Stimulated activated CD4-positive, alpha-beta T cell treated with anti-CD3 and anti-CD28 coated beads, Interleukin-12 subunit alpha, Interleukin-12 subunit beta, amount 100 ng/mL, for 24 hours (primary cell): Measurements from ENCODE around the gene SLC6A11.

ENCODE experiments used
- DNase-seq, 2 experiments: peaks; one replicate each; pipeline ENCODE4 v3.0.0-alpha.2; 2020; ENCODE audit warnings: low read depth in 2 of 2

The SLC6A11 gene

DNA sequence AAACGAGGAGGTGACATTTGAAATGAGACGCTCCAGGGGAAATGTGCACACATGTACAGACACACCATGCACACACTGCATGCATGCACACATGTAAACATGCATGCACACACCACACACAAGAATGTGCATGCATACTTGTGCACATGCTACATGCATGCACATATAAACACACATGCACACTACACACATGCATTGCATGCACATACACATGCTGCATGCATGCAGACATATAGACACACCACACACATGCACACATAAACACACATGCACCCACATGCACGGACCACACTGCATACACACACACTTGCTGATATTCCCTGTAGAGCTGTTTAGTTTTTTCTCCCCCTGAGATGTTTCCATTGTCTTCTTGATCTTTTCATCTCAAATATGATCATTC, 138.7 kb downstream of the SLC6A11 start:
- no peak for DNase-seq

DNA sequence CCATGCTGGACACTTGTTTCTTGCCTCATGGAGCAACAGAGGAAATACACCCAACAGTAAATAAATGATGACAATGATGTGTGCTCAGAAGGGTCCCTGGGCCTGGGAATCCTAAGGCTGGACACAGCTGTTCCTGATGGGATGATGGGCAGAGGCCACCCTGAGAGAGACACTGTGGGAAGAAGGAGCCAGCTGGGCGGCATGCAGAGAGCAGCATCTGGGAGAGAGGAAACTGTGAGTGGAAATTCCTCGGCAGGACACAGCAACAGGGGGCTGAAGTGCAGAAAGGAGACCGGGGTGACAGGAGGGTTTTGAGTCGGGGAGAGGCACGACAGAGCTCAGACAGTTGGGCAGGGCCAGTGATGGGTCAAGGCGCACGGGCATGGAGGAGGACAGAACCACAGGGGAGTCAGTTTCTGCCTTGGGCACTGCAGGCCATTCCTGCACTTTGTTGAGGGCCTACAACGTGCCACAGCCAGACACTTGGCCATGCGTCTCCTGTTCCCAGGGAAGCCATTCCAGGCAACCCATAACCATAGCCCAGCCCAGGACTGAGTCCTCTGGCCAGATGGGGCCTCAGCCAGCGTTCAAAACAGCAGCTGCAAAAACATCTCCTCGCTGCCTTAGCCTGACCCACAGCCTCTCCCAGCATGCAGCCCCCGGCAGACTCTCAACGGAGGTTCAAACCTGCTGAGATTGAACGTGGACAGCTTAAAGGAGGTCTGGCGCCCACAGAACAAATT, 139.9 kb downstream of the SLC6A11 start:
- no peak for DNase-seq

- DNase-seq, result no peak
Measured at GRCh38 chr3:10956531-10956930, 140.5 kb downstream of the SLC6A11 start.

GRCh38 chr3:10956986-10957385, 141.0 kb downstream of the SLC6A11 start:
- no peak for DNase-seq

GRCh38 chr3:10957976-10958749, 142.1 kb downstream of the SLC6A11 start:
- DNase-seq, result no peak

DNA sequence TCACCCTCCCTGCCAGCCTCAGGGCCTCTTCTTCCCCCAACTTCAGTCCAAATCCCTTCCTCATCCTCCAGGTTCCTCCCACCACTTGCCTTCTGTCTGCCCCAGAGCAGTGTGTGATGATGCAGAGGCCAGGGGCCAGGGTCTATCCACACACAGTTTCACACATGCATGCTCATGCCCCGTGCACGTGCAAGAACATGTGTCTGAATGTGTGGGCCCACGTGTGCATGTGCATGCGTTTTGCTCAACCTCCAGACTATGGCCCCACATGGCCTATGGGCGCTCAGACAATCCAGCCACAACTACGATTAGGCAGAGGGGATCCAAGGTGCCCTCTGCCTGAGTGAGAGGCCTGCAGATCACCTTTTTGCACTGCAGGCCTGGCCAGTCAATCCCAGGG, 144.2 kb downstream of the SLC6A11 start:
- DNase-seq, result no peak

DNA sequence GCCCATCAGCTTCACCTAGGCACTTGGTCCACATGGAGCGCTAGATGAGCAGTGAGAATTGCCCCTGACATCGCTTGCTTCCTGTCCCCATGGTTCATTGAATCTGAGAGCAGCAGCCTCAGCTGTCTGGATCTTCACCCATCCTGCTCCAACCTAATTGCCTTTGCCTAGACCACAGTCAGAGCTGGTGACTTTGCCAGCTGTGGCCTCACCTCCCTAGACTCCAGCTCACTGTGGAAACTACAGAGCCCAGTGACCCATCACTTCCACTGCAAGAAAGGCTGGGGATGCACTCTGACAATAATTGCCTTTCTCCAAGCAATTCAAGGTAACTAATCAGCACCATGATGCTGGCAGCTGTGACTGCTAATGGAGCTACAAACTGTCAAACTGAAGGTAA, 145.9 kb downstream of the SLC6A11 start:
- no peak for DNase-seq

DNA sequence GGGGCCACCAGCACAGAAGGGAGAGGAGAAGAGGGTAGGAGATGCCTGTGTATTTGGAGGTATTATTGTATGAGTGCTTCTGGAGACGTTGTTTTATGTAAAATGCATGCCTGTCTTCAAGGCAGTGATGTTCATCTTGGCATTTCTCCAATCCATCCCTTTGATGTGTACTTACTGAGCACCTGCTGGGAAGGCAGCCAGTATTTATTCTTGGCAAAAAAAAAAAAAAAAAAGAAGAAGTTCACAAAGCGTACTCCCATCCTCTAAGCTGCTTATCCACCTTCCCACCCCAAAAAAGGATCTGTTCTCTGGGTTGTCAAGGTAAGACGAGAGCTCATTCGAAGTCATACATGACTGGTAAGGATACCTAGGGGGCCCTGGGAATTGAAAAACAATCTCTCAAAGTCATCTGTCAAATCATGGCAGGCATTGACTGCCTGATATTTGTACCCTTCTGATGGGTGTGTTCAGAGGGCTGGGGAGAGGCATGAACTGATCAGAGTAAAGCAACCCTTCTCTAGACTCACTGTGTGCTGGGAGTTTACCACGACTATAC, 146.5 kb downstream of the SLC6A11 start:
- no peak for DNase-seq

GRCh38 chr3:10964537-10965167, 148.6 kb downstream of the SLC6A11 start:
- no peak for DNase-seq

GRCh38 chr3:10968401-10968800, 152.4 kb downstream of the SLC6A11 start:
- no peak for DNase-seq

DNA sequence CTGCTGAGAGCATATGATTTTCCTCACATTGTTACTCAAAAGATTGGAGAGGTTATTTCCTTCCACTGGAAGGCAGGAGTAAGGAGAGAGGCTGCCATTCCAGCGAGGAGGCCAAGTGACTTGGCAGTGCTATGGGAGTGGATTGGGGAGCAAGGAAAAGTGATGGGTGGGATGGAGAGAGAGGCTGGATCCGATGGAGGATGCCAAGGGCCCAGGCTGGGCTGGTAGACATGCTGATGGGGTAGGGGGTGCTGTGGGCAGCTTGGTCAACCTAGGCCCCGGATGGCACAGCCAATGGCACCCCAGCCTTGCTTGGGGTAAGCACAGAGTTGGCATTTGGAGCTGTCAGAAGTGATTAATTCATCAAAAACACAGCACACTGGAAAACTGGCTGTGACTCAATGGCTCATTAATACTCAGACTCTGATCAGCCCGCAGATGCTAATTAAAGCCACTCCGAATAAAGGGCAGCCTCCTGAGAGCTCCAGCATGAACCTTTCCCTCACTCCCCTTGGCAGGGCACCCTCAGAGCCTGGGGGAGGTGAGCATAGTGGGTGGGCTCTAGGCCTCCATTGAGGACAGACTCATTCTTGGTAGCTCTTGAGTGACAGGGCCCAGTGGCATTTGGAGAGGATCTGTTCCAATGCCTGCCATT, 154.4 kb downstream of the SLC6A11 start:
- no peak for DNase-seq

DNA sequence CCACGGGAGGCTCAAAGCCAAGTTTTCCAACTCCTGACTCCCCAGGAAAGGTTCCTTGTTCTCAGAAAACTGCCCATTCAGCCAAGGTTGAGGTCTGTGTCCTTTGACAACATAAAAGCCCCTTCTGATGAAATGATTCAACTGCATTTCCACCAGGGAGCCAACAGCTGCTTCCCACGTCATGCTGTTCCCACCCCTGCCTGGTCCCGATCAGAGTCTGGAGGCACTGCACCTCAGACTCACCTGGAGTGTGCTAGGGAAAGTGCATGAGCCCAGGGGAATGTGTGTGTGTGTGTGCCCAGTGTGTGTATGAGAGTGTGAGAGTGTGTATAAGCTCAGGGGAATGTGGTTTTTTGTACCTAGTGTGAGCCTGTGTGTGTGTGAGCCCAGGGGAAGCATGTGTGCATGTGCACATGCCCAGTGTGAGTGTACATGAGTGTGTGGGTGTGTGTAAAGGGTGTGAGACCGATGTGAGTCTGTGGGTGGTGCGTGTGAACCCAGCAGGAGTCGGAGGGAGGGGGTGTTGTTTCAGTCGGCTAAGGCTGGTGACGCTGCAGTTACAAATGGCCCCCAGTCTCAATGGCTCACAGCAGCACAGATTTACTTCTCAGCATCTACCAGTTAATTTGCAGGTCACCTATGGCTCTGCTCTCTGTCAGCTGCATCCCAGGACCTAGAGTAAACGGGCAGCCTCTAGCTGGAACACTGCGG, 156.2 kb downstream of the SLC6A11 start:
- DNase-seq, result no peak

- no peak for DNase-seq
Measured at GRCh38 chr3:10973046-10973595, 157.1 kb downstream of the SLC6A11 start.

GRCh38 chr3:10974131-10974530, 158.1 kb downstream of the SLC6A11 start:
- no peak for DNase-seq

DNA sequence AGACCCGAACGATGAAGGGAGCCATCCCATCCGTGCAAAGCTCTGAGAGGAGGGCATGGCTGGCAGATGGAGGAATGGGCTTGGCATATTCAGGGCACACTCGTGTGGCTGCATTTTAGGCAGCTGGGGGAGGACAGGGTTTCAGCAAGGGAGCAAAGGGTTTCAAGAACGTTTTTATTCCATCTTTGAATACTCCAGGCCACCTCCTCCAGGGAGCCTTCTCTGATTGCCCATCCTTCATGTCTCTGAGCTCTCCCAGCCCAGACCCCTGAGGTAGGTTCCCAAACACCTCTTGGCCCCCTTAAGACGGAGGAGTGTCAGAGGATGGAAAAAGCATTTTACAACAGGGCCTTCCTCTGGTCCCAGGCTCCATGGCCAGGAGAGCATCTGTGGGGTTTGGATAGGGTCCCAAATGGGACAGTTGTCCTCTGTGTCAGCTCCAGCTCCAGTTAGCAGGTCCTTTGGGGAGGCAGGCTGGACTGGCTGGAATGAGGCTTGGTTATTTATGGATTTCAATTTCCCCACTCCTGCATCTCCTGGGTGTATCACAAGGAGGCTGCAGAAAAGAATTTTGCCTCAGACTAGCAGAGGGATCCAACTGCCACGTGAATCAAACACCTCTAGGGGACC, 158.8 kb downstream of the SLC6A11 start:
- DNase-seq, result no peak

- no peak for DNase-seq
Measured at GRCh38 chr3:10975695-10976234, 159.7 kb downstream of the SLC6A11 start.

- DNase-seq, result no peak
Measured at GRCh38 chr3:10976770-10977169, 160.7 kb downstream of the SLC6A11 start.

DNA sequence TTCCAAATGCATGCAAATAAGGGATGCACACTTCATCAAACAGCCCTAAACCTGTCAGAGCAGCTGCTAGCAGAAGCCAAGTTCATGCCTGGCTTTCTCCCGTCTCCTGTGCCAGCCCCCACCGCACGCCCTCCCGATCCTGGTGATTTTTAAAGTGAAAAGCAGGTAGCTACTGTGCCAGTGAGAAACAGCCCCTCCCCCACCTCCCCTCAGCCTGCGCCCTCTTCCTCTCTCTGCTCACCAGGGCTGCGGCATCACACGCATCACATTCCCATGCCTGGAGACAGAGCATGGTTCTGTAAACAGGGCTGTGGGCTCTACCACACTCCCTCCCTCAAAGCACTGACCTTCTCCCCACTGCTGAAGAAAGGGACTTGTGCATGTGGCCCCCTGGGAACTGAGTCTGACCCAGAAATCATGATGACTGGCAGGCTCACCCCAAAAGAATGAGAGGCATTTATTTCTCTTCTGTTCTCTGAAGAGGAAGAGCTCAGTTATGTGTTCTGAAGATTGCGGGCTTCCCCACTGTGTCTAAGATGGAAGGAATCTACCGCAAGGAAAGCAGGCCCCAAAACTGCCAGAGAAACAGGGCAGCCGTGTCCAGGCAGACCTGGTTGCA, 162.0 kb downstream of the SLC6A11 start:
- no peak for DNase-seq

- DNase-seq, result no peak
Measured at GRCh38 chr3:10978956-10979355, 162.9 kb downstream of the SLC6A11 start.

DNA sequence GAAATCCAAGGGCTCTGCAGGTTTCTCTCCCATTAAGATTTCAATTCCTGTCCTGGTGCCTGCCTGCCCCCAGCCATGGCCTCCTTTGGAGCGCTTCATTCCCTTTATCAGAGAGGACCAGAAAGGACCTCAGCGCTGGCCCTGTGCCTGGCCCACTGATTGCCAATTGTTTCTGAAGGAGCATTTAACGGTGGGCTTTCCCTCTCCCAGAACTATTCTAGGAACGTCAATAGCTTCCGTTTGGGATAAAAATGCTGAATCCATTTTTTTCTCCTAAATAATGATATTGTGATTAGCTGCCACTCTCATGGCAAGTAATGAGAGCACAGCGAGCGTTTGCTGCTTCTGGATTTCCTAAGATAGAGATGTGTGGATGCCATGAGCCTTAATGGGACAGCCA, 164.3 kb downstream of the SLC6A11 start:
- no peak for DNase-seq
